ENCODE data around the gene TMEM45A.

TMEM45A gene

DNA sequence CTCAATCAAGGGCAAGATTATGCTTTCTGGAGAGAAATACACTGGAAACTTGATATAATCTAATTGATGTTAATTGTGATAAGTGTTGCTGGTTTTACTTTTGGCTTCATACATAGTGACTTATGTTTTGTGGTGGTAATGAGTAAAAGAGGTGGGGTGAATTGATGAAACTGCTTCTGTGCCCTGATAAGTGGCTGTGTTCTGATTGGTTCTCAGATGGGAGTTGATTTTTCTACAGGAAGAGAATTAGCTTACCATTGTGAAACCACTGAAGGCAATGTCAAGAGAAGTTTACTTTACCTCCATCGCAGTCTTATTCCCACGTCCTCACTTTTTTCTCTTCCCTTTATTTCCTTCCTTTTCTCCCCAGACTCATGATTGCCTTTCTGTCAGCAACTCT, 23.8 kb downstream of the TMEM45A start:
- Histone ChIP-seq H3K4me1 (no peaks in the 10 kb centered on the region), H3K79me2 (no peaks in the 10 kb centered on the region), H3K4me2 (ENCODE audit: low read length) (no peak overlapping the region), H3K27ac (no peak overlapping the region), H3K4me3 (ENCODE audit: low read depth, low read length) (no peak overlapping the region), H2AFZ (no peak overlapping the region), H3K27me3 (ENCODE audit: control insufficient read depth, insufficient read depth, low read length) (no peaks in the 10 kb centered on the region), H3K9me3 (ENCODE audit: control insufficient read depth, low read length) (no peaks in the 10 kb centered on the region), H3K36me3 (ENCODE audit: control insufficient read depth, insufficient read depth, low read length) (no peaks in the 10 kb centered on the region), H3K9ac (no peak overlapping the region)
- TF ChIP-seq, protein P1, sequence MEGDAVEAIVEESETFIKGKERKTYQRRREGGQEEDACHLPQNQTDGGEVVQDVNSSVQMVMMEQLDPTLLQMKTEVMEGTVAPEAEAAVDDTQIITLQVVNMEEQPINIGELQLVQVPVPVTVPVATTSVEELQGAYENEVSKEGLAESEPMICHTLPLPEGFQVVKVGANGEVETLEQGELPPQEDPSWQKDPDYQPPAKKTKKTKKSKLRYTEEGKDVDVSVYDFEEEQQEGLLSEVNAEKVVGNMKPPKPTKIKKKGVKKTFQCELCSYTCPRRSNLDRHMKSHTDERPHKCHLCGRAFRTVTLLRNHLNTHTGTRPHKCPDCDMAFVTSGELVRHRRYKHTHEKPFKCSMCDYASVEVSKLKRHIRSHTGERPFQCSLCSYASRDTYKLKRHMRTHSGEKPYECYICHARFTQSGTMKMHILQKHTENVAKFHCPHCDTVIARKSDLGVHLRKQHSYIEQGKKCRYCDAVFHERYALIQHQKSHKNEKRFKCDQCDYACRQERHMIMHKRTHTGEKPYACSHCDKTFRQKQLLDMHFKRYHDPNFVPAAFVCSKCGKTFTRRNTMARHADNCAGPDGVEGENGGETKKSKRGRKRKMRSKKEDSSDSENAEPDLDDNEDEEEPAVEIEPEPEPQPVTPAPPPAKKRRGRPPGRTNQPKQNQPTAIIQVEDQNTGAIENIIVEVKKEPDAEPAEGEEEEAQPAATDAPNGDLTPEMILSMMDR (IDR thresholded peaks at IDR 0.05) = no peak

DNA sequence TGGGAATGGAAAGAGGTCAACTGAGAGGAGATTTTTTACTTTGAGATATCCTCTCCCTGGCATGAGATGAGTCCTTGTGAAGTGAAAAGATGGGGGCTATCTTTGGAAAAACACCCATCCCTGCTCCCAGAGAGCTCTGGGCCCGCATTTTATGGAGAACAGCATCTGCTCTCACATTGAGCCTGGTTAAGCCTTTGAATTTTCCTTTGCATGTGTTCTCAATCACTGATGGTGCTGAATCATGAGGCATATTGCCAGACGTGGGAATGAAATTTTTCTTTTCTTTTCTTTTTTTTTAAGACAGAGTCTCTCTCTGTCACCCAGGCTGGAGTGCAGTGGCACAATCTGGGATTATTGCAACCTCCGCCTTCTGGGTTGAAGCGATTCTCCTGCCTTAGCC, 24.4 kb downstream of the TMEM45A start:
- Histone ChIP-seq H3K36me3 (ENCODE audit: control insufficient read depth, insufficient read depth, low read length) (no peaks in the 10 kb centered on the region), H3K4me1 (no peaks in the 10 kb centered on the region), H3K27ac (no peak overlapping the region), H3K27me3 (ENCODE audit: control insufficient read depth, insufficient read depth, low read length) (no peaks in the 10 kb centered on the region), H3K9ac (no peak overlapping the region), H3K9me3 (ENCODE audit: control insufficient read depth, low read length) (no peaks in the 10 kb centered on the region), H3K4me2 (ENCODE audit: low read length) (no peak overlapping the region), H3K4me3 (ENCODE audit: low read depth, low read length) (no peak overlapping the region), H3K79me2 (no peaks in the 10 kb centered on the region), H2AFZ (no peak overlapping the region)
- TF ChIP-seq, protein P1 (IDR thresholded peaks at IDR 0.05) = no peak

- Histone ChIP-seq H3K79me2 (no peaks in the 10 kb centered on the region), H3K36me3 (ENCODE audit: control insufficient read depth, insufficient read depth, low read length) (no peaks in the 10 kb centered on the region), H3K4me1 (no peaks in the 10 kb centered on the region), H3K27ac (no peak overlapping the region), H3K4me2 (ENCODE audit: low read length) (no peak overlapping the region), H3K4me3 (ENCODE audit: low read depth, low read length) (no peak overlapping the region), H2AFZ (no peak overlapping the region), H3K9me3 (ENCODE audit: control insufficient read depth, low read length) (no peaks in the 10 kb centered on the region), H3K27me3 (ENCODE audit: control insufficient read depth, insufficient read depth, low read length) (no peaks in the 10 kb centered on the region), H3K9ac (no peak overlapping the region)
- TF ChIP-seq, protein P1 (IDR thresholded peaks at IDR 0.05) = no peak
These were observed 24.9 kb downstream of the TMEM45A start for GRCh38 chr3:100517276-100517675.

GRCh38 chr3:100518244-100518643, 25.8 kb downstream of the TMEM45A start:
- Histone ChIP-seq H3K36me3 (ENCODE audit: control insufficient read depth, insufficient read depth, low read length) (no peaks in the 10 kb centered on the region), H3K27me3 (ENCODE audit: control insufficient read depth, insufficient read depth, low read length) (no peaks in the 10 kb centered on the region), H3K4me2 (ENCODE audit: low read length) (no peak overlapping the region), H3K9me3 (ENCODE audit: control insufficient read depth, low read length) (no peaks in the 10 kb centered on the region), H3K79me2 (no peaks in the 10 kb centered on the region), H3K27ac (no peak overlapping the region), H3K4me3 (ENCODE audit: low read depth, low read length) (no peak overlapping the region), H3K4me1 (no peaks in the 10 kb centered on the region), H2AFZ (no peak overlapping the region), H3K9ac (no peak overlapping the region)
- TF ChIP-seq, protein P1 (IDR thresholded peaks at IDR 0.05) = no peak

- Histone ChIP-seq H3K4me1 (no peaks in the 10 kb centered on the region), H3K4me2 (ENCODE audit: low read length) (no peak overlapping the region), H3K79me2 (no peaks in the 10 kb centered on the region), H3K9me3 (ENCODE audit: control insufficient read depth, low read length) (no peaks in the 10 kb centered on the region), H2AFZ (no peak overlapping the region), H3K4me3 (ENCODE audit: low read depth, low read length) (no peak overlapping the region), H3K9ac (no peak overlapping the region), H3K27me3 (ENCODE audit: control insufficient read depth, insufficient read depth, low read length) (no peaks in the 10 kb centered on the region), H3K27ac (no peak overlapping the region), H3K36me3 (ENCODE audit: control insufficient read depth, insufficient read depth, low read length) (no peaks in the 10 kb centered on the region)
- TF ChIP-seq, protein P1 (IDR thresholded peaks at IDR 0.05) = no peak
These were observed 26.6 kb downstream of the TMEM45A start for GRCh38 chr3:100518983-100519382.

Data from parathyroid adenoma (tissue), 2 donors.